ENCODE results near the gene ANP32A. TPM values are rescaled to one million over a fixed set of nuclear protein-coding genes. Genes with fewer than 3 reads are reported as not detected.
"Not testable (repeated sequence)": the region's sequence is repeated elsewhere in the genome, so short reads cannot be mapped to it uniquely, and the experiment has no call there.

Gene ANP32A
- polyA plus RNA-seq, 1 donor = 201 TPM

- DNase-seq; H3K27ac ChIP-seq (ENCODE audit: low read length); H3K9me3 ChIP-seq (ENCODE audit: control insufficient read depth, low read depth, low read length); H3K27me3 ChIP-seq (ENCODE audit: control insufficient read depth, insufficient read depth, low read length); H3K36me3 ChIP-seq (ENCODE audit: control insufficient read depth, insufficient read depth, low read length); H3K4me1 ChIP-seq (ENCODE audit: control insufficient read depth, insufficient read depth, low read length); H3K4me3 ChIP-seq (ENCODE audit: low read length): not testable (repeated sequence)
- WGBS (ENCODE audit: insufficient coverage, low lambda C conversion rate) = 97% methylated on average over 1 of the region's 1 CpG
Observed at GRCh38 chr15:68759982-68760579, 60.6 kb downstream of the ANP32A start.

- 18% methylated on average over 1 of the region's 2 CpGs for WGBS (ENCODE audit: insufficient coverage, low lambda C conversion rate)
- Histone ChIP-seq H3K4me3 (ENCODE audit: low read length) (no peak overlapping the region), H3K27me3 (ENCODE audit: control insufficient read depth, insufficient read depth, low read length) (peaks cover 3% of the 10 kb centered on the region), H3K27ac (ENCODE audit: low read length) (no peak overlapping the region), H3K9me3 (ENCODE audit: control insufficient read depth, low read depth, low read length) (no peaks in the 10 kb centered on the region), H3K4me1 (ENCODE audit: control insufficient read depth, insufficient read depth, low read length) (no peaks in the 10 kb centered on the region), H3K36me3 (ENCODE audit: control insufficient read depth, insufficient read depth, low read length) (no peaks in the 10 kb centered on the region)
- no peak for DNase-seq
Observed at GRCh38 chr15:68755731-68756130, 65.0 kb downstream of the ANP32A start.

GRCh38 chr15:68751622-68752021 is 69.1 kb downstream of the ANP32A start:
- DNase-seq = no peak
- H3K9me3 ChIP-seq (ENCODE audit: control insufficient read depth, low read depth, low read length) = no peaks in the 10 kb centered on the region
- no peaks in the 10 kb centered on the region for H3K4me1 ChIP-seq (ENCODE audit: control insufficient read depth, insufficient read depth, low read length)
- H3K27ac ChIP-seq (ENCODE audit: low read length) = no peak overlapping the region
- no peaks in the 10 kb centered on the region for H3K36me3 ChIP-seq (ENCODE audit: control insufficient read depth, insufficient read depth, low read length)
- peaks cover 3% of the 10 kb centered on the region for H3K27me3 ChIP-seq (ENCODE audit: control insufficient read depth, insufficient read depth, low read length)
- no peak overlapping the region for H3K4me3 ChIP-seq (ENCODE audit: low read length)

- no CpG with 5 or more reads among the region's 2 CpGs for WGBS (ENCODE audit: insufficient coverage, low lambda C conversion rate)
- no peak for DNase-seq
- H3K36me3 ChIP-seq (ENCODE audit: control insufficient read depth, insufficient read depth, low read length) = no peaks in the 10 kb centered on the region
Observed at GRCh38 chr15:68749793-68750192, 70.9 kb downstream of the ANP32A start.

GRCh38 chr15:68749365-68749764 is 71.3 kb downstream of the ANP32A start:
- Histone ChIP-seq H3K36me3 (ENCODE audit: control insufficient read depth, insufficient read depth, low read length) (no peaks in the 10 kb centered on the region), H3K27me3 (ENCODE audit: control insufficient read depth, insufficient read depth, low read length) (no peaks in the 10 kb centered on the region), H3K4me1 (ENCODE audit: control insufficient read depth, insufficient read depth, low read length) (no peaks in the 10 kb centered on the region), H3K9me3 (ENCODE audit: control insufficient read depth, low read depth, low read length) (no peaks in the 10 kb centered on the region), H3K27ac (ENCODE audit: low read length) (no peak overlapping the region), H3K4me3 (ENCODE audit: low read length) (no peak overlapping the region)
- DNase-seq = no peak
- WGBS (ENCODE audit: insufficient coverage, low lambda C conversion rate) = 93% methylated on average over 3 of the region's 7 CpGs

More at GRCh38 chr15:68749793-68750192, 70.9 kb downstream of the ANP32A start:
- Histone ChIP-seq H3K27me3 (ENCODE audit: control insufficient read depth, insufficient read depth, low read length) (peaks cover 2% of the 10 kb centered on the region), H3K27ac (ENCODE audit: low read length) (no peak overlapping the region), H3K4me1 (ENCODE audit: control insufficient read depth, insufficient read depth, low read length) (no peaks in the 10 kb centered on the region), H3K9me3 (ENCODE audit: control insufficient read depth, low read depth, low read length) (no peaks in the 10 kb centered on the region), H3K4me3 (ENCODE audit: low read length) (no peak overlapping the region)

- Histone ChIP-seq H3K9me3 (ENCODE audit: control insufficient read depth, low read depth, low read length) (no peaks in the 10 kb centered on the region), H3K27ac (ENCODE audit: low read length) (no peak overlapping the region), H3K4me3 (ENCODE audit: low read length) (no peak overlapping the region), H3K4me1 (ENCODE audit: control insufficient read depth, insufficient read depth, low read length) (no peaks in the 10 kb centered on the region), H3K36me3 (ENCODE audit: control insufficient read depth, insufficient read depth, low read length) (no peaks in the 10 kb centered on the region), H3K27me3 (ENCODE audit: control insufficient read depth, insufficient read depth, low read length) (no peaks in the 10 kb centered on the region)
- DNase-seq = no peak
- WGBS (ENCODE audit: insufficient coverage, low lambda C conversion rate) = 73% methylated on average over 3 of the region's 3 CpGs
Observed at GRCh38 chr15:68743256-68743655, 77.4 kb downstream of the ANP32A start.

- no peak overlapping the region for H3K4me3 ChIP-seq (ENCODE audit: low read length)
- H3K27ac ChIP-seq (ENCODE audit: low read length) = no peak overlapping the region
- no peak for DNase-seq
- no CpG with 5 or more reads among the region's 6 CpGs for WGBS (ENCODE audit: insufficient coverage, low lambda C conversion rate)
- no peaks in the 10 kb centered on the region for H3K36me3 ChIP-seq (ENCODE audit: control insufficient read depth, insufficient read depth, low read length)
- no peaks in the 10 kb centered on the region for H3K27me3 ChIP-seq (ENCODE audit: control insufficient read depth, insufficient read depth, low read length)
- H3K4me1 ChIP-seq (ENCODE audit: control insufficient read depth, insufficient read depth, low read length) = peaks cover 3% of the 10 kb centered on the region
- no peaks in the 10 kb centered on the region for H3K9me3 ChIP-seq (ENCODE audit: control insufficient read depth, low read depth, low read length)
Observed at GRCh38 chr15:68739390-68740080, 81.2 kb downstream of the ANP32A start.

- DNase-seq = no peak
- no peak overlapping the region for H3K27ac ChIP-seq (ENCODE audit: low read length)
Observed at GRCh38 chr15:68735610-68736009, 85.1 kb downstream of the ANP32A start.

GRCh38 chr15:68734881-68735280 is 85.8 kb downstream of the ANP32A start:
- H3K4me3 ChIP-seq (ENCODE audit: low read length) = no peak overlapping the region
- no peaks in the 10 kb centered on the region for H3K9me3 ChIP-seq (ENCODE audit: control insufficient read depth, low read depth, low read length)
- H3K27ac ChIP-seq (ENCODE audit: low read length) = peak overlapping the region; percentile 4
- H3K27me3 ChIP-seq (ENCODE audit: control insufficient read depth, insufficient read depth, low read length) = no peaks in the 10 kb centered on the region
- H3K4me1 ChIP-seq (ENCODE audit: control insufficient read depth, insufficient read depth, low read length) = peaks cover 15% of the 10 kb centered on the region
- no peak for DNase-seq
- no peaks in the 10 kb centered on the region for H3K36me3 ChIP-seq (ENCODE audit: control insufficient read depth, insufficient read depth, low read length)

More at GRCh38 chr15:68735610-68736009, 85.1 kb downstream of the ANP32A start:
- no peaks in the 10 kb centered on the region for H3K9me3 ChIP-seq (ENCODE audit: control insufficient read depth, low read depth, low read length)
- no peak overlapping the region for H3K4me3 ChIP-seq (ENCODE audit: low read length)
- no peaks in the 10 kb centered on the region for H3K27me3 ChIP-seq (ENCODE audit: control insufficient read depth, insufficient read depth, low read length)
- H3K4me1 ChIP-seq (ENCODE audit: control insufficient read depth, insufficient read depth, low read length) = peaks cover 15% of the 10 kb centered on the region
- H3K36me3 ChIP-seq (ENCODE audit: control insufficient read depth, insufficient read depth, low read length) = no peaks in the 10 kb centered on the region

- no peak overlapping the region for H3K4me3 ChIP-seq (ENCODE audit: low read length)
- no peaks in the 10 kb centered on the region for H3K36me3 ChIP-seq (ENCODE audit: control insufficient read depth, insufficient read depth, low read length)
- peaks cover 15% of the 10 kb centered on the region for H3K4me1 ChIP-seq (ENCODE audit: control insufficient read depth, insufficient read depth, low read length)
- DNase-seq = peak; percentile 55 to 64
- H3K27me3 ChIP-seq (ENCODE audit: control insufficient read depth, insufficient read depth, low read length) = no peaks in the 10 kb centered on the region
- peak overlapping the region; percentile 4 for H3K27ac ChIP-seq (ENCODE audit: low read length)
- H3K9me3 ChIP-seq (ENCODE audit: control insufficient read depth, low read depth, low read length) = no peaks in the 10 kb centered on the region
Observed at GRCh38 chr15:68734352-68734751, 86.3 kb downstream of the ANP32A start.

GRCh38 chr15:68733666-68734065 is 87.0 kb downstream of the ANP32A start:
- DNase-seq = peak in 1 of 2 donors; percentile 20
- Histone ChIP-seq H3K36me3 (ENCODE audit: control insufficient read depth, insufficient read depth, low read length) (no peaks in the 10 kb centered on the region), H3K4me1 (ENCODE audit: control insufficient read depth, insufficient read depth, low read length) (peaks cover 15% of the 10 kb centered on the region), H3K27me3 (ENCODE audit: control insufficient read depth, insufficient read depth, low read length) (no peaks in the 10 kb centered on the region), H3K4me3 (ENCODE audit: low read length) (no peak overlapping the region), H3K27ac (ENCODE audit: low read length) (no peak overlapping the region), H3K9me3 (ENCODE audit: control insufficient read depth, low read depth, low read length) (no peaks in the 10 kb centered on the region)
- no CpG with 5 or more reads among the region's 6 CpGs for WGBS (ENCODE audit: insufficient coverage, low lambda C conversion rate)

Data from large intestine (tissue), 3 donors.